OCI-LY1 (cell line): ENCODE data around the gene ARHGAP20.

Experiments used
- H2AFZ ChIP-seq: fragments of 200-600 bp; sonication (generic), shearing (Covaris generic); 2 replicates; pipeline ENCODE4 v1.6.0; 2014; ENCODE audit warnings: antibody characterized with exemption, mild to moderate bottlenecking, low read length
- H3F3A ChIP-seq: fragments of 200-600 bp; sonication (generic), shearing (Covaris generic); 2 replicates; pipeline ENCODE4 v1.6.0; 2014; ENCODE audit warnings: mild to moderate bottlenecking, antibody characterized with exemption, low read length, moderate library complexity; ENCODE audit not compliant: insufficient read depth
- H3K27ac ChIP-seq: fragments of 200-600 bp; sonication (generic); 2 replicates; pipeline ENCODE4 v1.5.1; 2014; ENCODE audit warnings: low read length, mixed run types, mild to moderate bottlenecking, low read depth; ENCODE audit not compliant: poor library complexity, severe bottlenecking
- H3K27me3 ChIP-seq: fragments of 200-600 bp; sonication (generic); 2 replicates; pipeline ENCODE4 v1.6.0; 2014; ENCODE audit warnings: antibody characterized with exemption, mild to moderate bottlenecking, low read length, moderate library complexity; ENCODE audit not compliant: insufficient read depth
- H3K36me3 ChIP-seq: fragments of 200-600 bp; sonication (generic); 2 replicates; pipeline ENCODE4 v1.6.1; 2014; ENCODE audit warnings: mild to moderate bottlenecking, antibody characterized with exemption, low read length, moderate library complexity, mixed read lengths; ENCODE audit not compliant: insufficient read depth
- H3K4me1 ChIP-seq: fragments of 200-600 bp; sonication (generic); 2 replicates; pipeline ENCODE4 v1.5.1; 2014; ENCODE audit warnings: mild to moderate bottlenecking, low read length, moderate library complexity; ENCODE audit not compliant: insufficient read depth, severe bottlenecking
- H3K4me2 ChIP-seq: fragments of 200-600 bp; sonication (generic), shearing (Covaris generic); 2 replicates; pipeline ENCODE4 v1.6.1; 2014; ENCODE audit warnings: low read length
- H3K4me3 ChIP-seq: fragments of 200-600 bp; sonication (generic); 2 replicates; pipeline ENCODE4 v1.5.1; 2014; ENCODE audit warnings: low read length, low read depth, mild to moderate bottlenecking, mixed read lengths; ENCODE audit not compliant: poor library complexity, severe bottlenecking
- H3K79me2 ChIP-seq: fragments of 200-600 bp; shearing (Covaris generic); 2 replicates; pipeline ENCODE4 v1.6.1; 2016; ENCODE audit warnings: mixed run types, low read length, mixed read lengths; ENCODE audit not compliant: insufficient read depth
- H3K9ac ChIP-seq: fragments of 200-600 bp; sonication (generic), shearing (Covaris generic); 2 replicates; pipeline ENCODE4 v1.6.1; 2014; ENCODE audit warnings: mild to moderate bottlenecking, low read length, mixed read lengths
- H3K9me2 ChIP-seq: fragments of 200-600 bp; sonication (generic), shearing (Covaris generic); 2 replicates; pipeline ENCODE4 v1.6.1; 2014; ENCODE audit warnings: low read depth, mild to moderate bottlenecking, low read length, mixed read lengths
- H3K9me3 ChIP-seq: fragments of 200-600 bp; shearing (Covaris generic); 2 replicates; pipeline ENCODE4 v1.6.1; 2014; ENCODE audit warnings: low read length, mixed read lengths
- H4K20me1 ChIP-seq: fragments of 200-600 bp; sonication (generic), shearing (Covaris generic); 2 replicates; pipeline ENCODE4 v1.6.0; 2016; ENCODE audit warnings: mild to moderate bottlenecking, low read length; ENCODE audit not compliant: insufficient read depth
- EZH2 ChIP-seq: fragments of 200-600 bp; sonication (generic), shearing (Covaris generic); IDR thresholded peaks from 2 replicates; pipeline ENCODE4 v1.8.0; 2017; ENCODE audit warnings: borderline replicate concordance, mixed run types, mild to moderate bottlenecking, antibody characterized with exemption, low read length, moderate library complexity, mixed read lengths
- TF ChIP-seq, protein P1 (sequence below): fragments of 200-600 bp; sonication (generic), shearing (Covaris generic); IDR thresholded peaks from 2 replicates; pipeline ENCODE4 v1.5.1; 2017; ENCODE audit warnings: mild to moderate bottlenecking, antibody characterized with exemption, low read length, moderate library complexity, mixed read lengths

ARHGAP20 gene

DNA sequence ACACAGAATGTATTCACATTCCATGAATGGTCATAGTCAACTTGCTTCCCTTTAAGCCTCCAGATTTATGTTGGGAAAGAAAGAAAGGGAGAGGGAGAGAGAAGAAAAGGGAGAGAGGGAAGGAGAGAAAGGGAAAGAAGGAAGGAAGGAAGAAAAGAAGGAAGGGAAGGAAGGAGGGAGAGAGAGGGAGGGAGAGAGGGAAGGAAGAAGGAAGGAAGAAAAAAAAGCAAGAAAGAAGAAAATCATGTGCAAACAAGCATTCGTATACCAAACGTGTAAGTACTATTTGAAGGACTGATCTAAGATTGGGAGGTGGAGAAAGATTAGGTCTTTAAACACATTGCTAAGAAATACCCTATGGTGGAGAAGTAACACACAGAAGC, 23.9 kb upstream of the ARHGAP20 start:
- H4K20me1 ChIP-seq: no peaks in the 10 kb centered on the region
- no peaks in the 10 kb centered on the region for H3K79me2 ChIP-seq
- no peak overlapping the region for H2AFZ ChIP-seq
- TF ChIP-seq, protein P1, sequence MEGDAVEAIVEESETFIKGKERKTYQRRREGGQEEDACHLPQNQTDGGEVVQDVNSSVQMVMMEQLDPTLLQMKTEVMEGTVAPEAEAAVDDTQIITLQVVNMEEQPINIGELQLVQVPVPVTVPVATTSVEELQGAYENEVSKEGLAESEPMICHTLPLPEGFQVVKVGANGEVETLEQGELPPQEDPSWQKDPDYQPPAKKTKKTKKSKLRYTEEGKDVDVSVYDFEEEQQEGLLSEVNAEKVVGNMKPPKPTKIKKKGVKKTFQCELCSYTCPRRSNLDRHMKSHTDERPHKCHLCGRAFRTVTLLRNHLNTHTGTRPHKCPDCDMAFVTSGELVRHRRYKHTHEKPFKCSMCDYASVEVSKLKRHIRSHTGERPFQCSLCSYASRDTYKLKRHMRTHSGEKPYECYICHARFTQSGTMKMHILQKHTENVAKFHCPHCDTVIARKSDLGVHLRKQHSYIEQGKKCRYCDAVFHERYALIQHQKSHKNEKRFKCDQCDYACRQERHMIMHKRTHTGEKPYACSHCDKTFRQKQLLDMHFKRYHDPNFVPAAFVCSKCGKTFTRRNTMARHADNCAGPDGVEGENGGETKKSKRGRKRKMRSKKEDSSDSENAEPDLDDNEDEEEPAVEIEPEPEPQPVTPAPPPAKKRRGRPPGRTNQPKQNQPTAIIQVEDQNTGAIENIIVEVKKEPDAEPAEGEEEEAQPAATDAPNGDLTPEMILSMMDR: no peak
- TF ChIP-seq EZH2: no peak
- H3K27ac ChIP-seq: no peak overlapping the region
- no peaks in the 10 kb centered on the region for H3K4me1 ChIP-seq
- no peaks in the 10 kb centered on the region for H3K9me3 ChIP-seq
- no peaks in the 10 kb centered on the region for H3K36me3 ChIP-seq
- no peak overlapping the region for H3K4me3 ChIP-seq
- no peaks in the 10 kb centered on the region for H3K9me2 ChIP-seq
- H3K4me2 ChIP-seq: no peak overlapping the region
- H3K9ac ChIP-seq: no peak overlapping the region
- no peaks in the 10 kb centered on the region for H3K27me3 ChIP-seq
- no peaks in the 10 kb centered on the region for H3F3A ChIP-seq

DNA sequence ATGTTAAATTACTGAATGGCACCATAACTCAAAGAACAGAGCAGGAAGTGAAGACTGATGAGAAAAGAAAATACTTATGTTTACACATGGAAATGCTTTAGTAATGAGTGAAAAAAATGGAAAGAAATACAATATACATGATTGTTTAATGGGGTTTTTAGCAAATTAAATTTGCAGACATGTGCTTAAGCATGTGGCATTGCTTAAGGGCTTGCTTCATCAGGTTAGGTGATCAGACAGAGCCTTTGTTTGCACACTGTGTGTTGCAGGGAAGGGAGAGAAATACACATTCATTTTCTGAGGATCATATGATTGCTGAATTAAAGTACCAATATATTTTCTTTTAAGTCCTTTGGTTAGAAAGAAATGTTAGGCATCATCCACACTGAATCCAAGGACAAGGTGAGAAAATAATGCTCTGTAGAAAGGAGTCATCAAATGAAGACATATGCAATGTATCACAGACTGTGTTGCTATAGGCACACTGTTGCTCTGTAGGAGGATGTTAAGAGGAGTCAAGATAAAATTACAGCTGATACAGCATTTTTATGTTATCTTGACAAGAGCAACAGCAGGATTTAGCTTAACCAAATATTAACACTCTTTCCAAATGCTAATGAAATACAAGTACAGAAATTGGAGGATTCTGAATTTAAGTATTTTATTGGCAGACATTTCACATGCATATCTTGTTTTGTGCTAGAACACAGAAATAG, 23.4 kb upstream of the ARHGAP20 start:
- Histone ChIP-seq H3K4me3 (no peak overlapping the region), H3K36me3 (no peaks in the 10 kb centered on the region), H3K79me2 (no peaks in the 10 kb centered on the region), H3K9me2 (no peaks in the 10 kb centered on the region), H2AFZ (no peak overlapping the region), H3K4me1 (peaks cover 3% of the 10 kb centered on the region), H3K4me2 (no peak overlapping the region), H3K27me3 (no peaks in the 10 kb centered on the region), H3K27ac (no peak overlapping the region), H3K9ac (no peak overlapping the region), H3K9me3 (no peaks in the 10 kb centered on the region), H3F3A (no peaks in the 10 kb centered on the region), H4K20me1 (no peaks in the 10 kb centered on the region)
- TF ChIP-seq, protein P1: no peak
- TF ChIP-seq EZH2: no peak

DNA sequence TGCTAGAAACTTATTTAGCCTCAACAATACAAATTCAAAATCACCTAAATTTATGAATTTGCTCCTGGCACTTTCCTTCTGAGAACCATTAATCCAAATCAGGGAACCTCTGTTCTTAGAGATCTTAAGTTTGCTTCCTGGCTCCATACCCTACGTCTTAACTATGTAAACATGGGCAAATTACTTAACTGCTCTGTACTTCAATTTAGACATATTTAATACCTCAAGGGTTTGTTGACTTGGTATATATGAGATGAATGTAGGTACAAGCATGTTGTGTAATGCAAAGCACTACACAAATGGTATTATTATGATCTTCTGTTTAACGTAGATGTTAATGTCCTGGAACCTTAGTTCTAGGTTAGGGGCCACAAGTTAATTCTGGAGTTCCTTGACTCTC, 22.6 kb upstream of the ARHGAP20 start:
- no peaks in the 10 kb centered on the region for H4K20me1 ChIP-seq
- no peak overlapping the region for H3K4me3 ChIP-seq
- no peak overlapping the region for H2AFZ ChIP-seq
- peaks cover 3% of the 10 kb centered on the region for H3K4me1 ChIP-seq
- H3K4me2 ChIP-seq: no peak overlapping the region
- no peaks in the 10 kb centered on the region for H3K79me2 ChIP-seq
- H3K9me3 ChIP-seq: no peaks in the 10 kb centered on the region
- H3K27me3 ChIP-seq: no peaks in the 10 kb centered on the region
- no peaks in the 10 kb centered on the region for H3K36me3 ChIP-seq
- TF ChIP-seq, protein P1: no peak
- TF ChIP-seq EZH2: no peak
- H3K9ac ChIP-seq: no peak overlapping the region
- H3K27ac ChIP-seq: no peak overlapping the region
- no peaks in the 10 kb centered on the region for H3F3A ChIP-seq
- H3K9me2 ChIP-seq: no peaks in the 10 kb centered on the region
